Lower leg skin (tissue), 3 donors: ENCODE data around the gene TMED9.

ENCODE experiments used
- CTCF ChIP-seq, 3 donors: fragments of 450-650 bp; IDR thresholded peaks; one replicate each; pipeline ENCODE4 v1.5.1; 2016; ENCODE audit warnings: antibody characterized with exemption in 3 of 3, mild to moderate bottlenecking in 3 of 3, moderate library complexity in 2 of 3
- POLR2A ChIP-seq, 2 donors: fragments of 450-650 bp; IDR thresholded peaks; one replicate each; pipeline ENCODE4 v1.6.1; 2016 to 2017; ENCODE audit warnings: antibody characterized with exemption in 2 of 2, mild to moderate bottlenecking in 1 of 2, moderate library complexity in 1 of 2

- TF ChIP-seq CTCF (IDR thresholded peaks at IDR 0.05) (no peak), POLR2A (IDR thresholded peaks at IDR 0.05) (no peak)
Measured at GRCh38 chr5:177601126-177601525, 9.1 kb downstream of the TMED9 start.
